Endodermal cell (in vitro differentiated cells): ENCODE data around the gene DVL2. TPM values are rescaled to one million over a fixed set of nuclear protein-coding genes. Genes with fewer than 3 reads are reported as not detected.

Source experiments
- DNase-seq: peaks from one replicate; pipeline ENCODE4 v3.0.0-alpha.2; 2017
- H3K27ac ChIP-seq: 2 replicates; pipeline ENCODE4 v1.5.1; 2013; ENCODE audit warnings: mild to moderate bottlenecking, low read depth, low read length, moderate library complexity
- H3K27me3 ChIP-seq: 2 replicates; pipeline ENCODE4 v1.6.1; 2013; ENCODE audit warnings: mild to moderate bottlenecking, low read length, moderate library complexity; ENCODE audit not compliant: insufficient read depth, control insufficient read depth, poor library complexity, severe bottlenecking
- H3K36me3 ChIP-seq: 2 replicates; pipeline ENCODE4 v1.7.0; 2013; ENCODE audit warnings: mild to moderate bottlenecking, low read length, moderate library complexity; ENCODE audit not compliant: control insufficient read depth, insufficient read depth
- H3K4me1 ChIP-seq: one replicate; pipeline ENCODE4 v1.7.0; 2013; ENCODE audit warnings: low read length; ENCODE audit not compliant: control insufficient read depth, insufficient read depth
- H3K4me3 ChIP-seq: 2 replicates; pipeline ENCODE4 v1.5.1; 2013; ENCODE audit warnings: mild to moderate bottlenecking, low read length, moderate library complexity
- H3K9ac ChIP-seq: 2 replicates; pipeline ENCODE4 v1.6.1; 2013; ENCODE audit warnings: mild to moderate bottlenecking, low read length, moderate library complexity; ENCODE audit not compliant: poor library complexity, severe bottlenecking; ENCODE audit errors: extremely low read depth
- H3K9me3 ChIP-seq: 2 replicates; pipeline ENCODE4 v1.6.1; 2013; ENCODE audit warnings: mild to moderate bottlenecking, low read length, moderate library complexity; ENCODE audit not compliant: control insufficient read depth
- H3K27ac Mint-ChIP-seq: 2 replicates; pipeline ENCODE4 v1.8.0; 2020; ENCODE audit warnings: mixed read lengths
- H3K27me3 Mint-ChIP-seq: 2 replicates; pipeline ENCODE4 v1.8.0; 2021; ENCODE audit warnings: mild to moderate bottlenecking, mixed read lengths; ENCODE audit not compliant: insufficient read depth
- H3K36me3 Mint-ChIP-seq: 2 replicates; pipeline ENCODE4 v1.8.0; 2020; ENCODE audit warnings: low read depth, mixed read lengths
- H3K4me1 Mint-ChIP-seq: 2 replicates; pipeline ENCODE4 v1.8.0; 2020; ENCODE audit warnings: mixed read lengths
- H3K4me3 Mint-ChIP-seq: 2 replicates; pipeline ENCODE4 v1.8.0; 2020; ENCODE audit warnings: mild to moderate bottlenecking, moderate library complexity, mixed read lengths
- H3K9me3 Mint-ChIP-seq: 2 replicates; pipeline ENCODE4 v1.8.0; 2020; ENCODE audit warnings: mild to moderate bottlenecking, mixed read lengths
- WGBS, 2 experiments: methylation state at CpG; one replicate each; pipeline versions ENCODE4 v1.1.5 to v1.1.7; 2013; ENCODE audit warnings: missing lambda C conversion rate in 2 of 2, mixed read lengths in 1 of 2; ENCODE audit not compliant: insufficient coverage in 1 of 2, insufficient read length in 1 of 2; 5-methylcytosine and 5-hydroxymethylcytosine counted together
- total RNA-seq, 2 donors: library from RNA; stranded (reverse); fragmentation: NEBNext Ultra II Directional in 1 of 2; extraction: Animal tissue kit (Norgen Biotek cat#: 25700) in 1 of 2; gene quantifications; 2 replicates in 1 of 2; 3 replicates in 1 of 2; pipeline ENCODE4 v1.2.1, GENCODE V29; 2021
- TF ChIP-seq, protein P1 (sequence below): fragments of 200-600 bp; sonication (generic); conservative IDR thresholded peaks from 2 replicates; pipeline ENCODE4 v1.5.0; 2021; ENCODE audit warnings: antibody characterized with exemption, mild to moderate bottlenecking

The DVL2 gene
- total RNA-seq, 2 donors from 2014 or later, result 98.2 to 116 TPM

DNA sequence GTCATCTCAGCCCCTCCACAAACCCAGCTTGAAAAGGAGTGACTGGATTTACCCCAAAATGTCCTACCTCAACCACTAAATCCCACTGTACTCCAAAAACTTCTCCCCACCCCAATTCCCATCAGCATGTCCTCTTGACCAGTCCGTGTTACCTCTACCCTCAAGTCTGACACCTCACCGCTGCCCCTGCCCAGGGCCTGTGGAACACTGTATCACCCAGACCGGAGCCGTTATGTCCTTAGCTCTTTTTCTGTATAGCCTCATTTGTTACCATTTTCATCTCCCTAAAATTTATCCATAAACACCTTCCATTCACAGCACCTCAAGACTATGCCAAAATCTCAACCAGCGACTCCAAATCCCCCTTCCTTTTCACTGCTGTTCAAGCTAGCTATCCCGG, 2.5 kb upstream of the DVL2 start:
- TF ChIP-seq, protein P1, sequence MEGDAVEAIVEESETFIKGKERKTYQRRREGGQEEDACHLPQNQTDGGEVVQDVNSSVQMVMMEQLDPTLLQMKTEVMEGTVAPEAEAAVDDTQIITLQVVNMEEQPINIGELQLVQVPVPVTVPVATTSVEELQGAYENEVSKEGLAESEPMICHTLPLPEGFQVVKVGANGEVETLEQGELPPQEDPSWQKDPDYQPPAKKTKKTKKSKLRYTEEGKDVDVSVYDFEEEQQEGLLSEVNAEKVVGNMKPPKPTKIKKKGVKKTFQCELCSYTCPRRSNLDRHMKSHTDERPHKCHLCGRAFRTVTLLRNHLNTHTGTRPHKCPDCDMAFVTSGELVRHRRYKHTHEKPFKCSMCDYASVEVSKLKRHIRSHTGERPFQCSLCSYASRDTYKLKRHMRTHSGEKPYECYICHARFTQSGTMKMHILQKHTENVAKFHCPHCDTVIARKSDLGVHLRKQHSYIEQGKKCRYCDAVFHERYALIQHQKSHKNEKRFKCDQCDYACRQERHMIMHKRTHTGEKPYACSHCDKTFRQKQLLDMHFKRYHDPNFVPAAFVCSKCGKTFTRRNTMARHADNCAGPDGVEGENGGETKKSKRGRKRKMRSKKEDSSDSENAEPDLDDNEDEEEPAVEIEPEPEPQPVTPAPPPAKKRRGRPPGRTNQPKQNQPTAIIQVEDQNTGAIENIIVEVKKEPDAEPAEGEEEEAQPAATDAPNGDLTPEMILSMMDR, result no peak
- peaks cover 5% of the 10 kb centered on the region for H3K4me1 ChIP-seq
- H3K4me1 Mint-ChIP-seq, result peaks cover 50% of the 10 kb centered on the region
- H3K4me3 Mint-ChIP-seq, result peak overlapping the region; percentile 100
- no peaks in the 10 kb centered on the region for H3K27me3 Mint-ChIP-seq
- H3K9me3 Mint-ChIP-seq, result no peaks in the 10 kb centered on the region
- WGBS, 2 experiments, result 91 to 95% methylated on average over 4 to 6 of the region's 6 CpGs
- H3K36me3 Mint-ChIP-seq, result peaks cover 48% of the 10 kb centered on the region
- H3K4me3 ChIP-seq, result peak overlapping the region; percentile 77
- peak overlapping the region; percentile 75 for H3K27ac Mint-ChIP-seq
- no peak overlapping the region for H3K9ac ChIP-seq
- H3K27ac ChIP-seq, result no peak overlapping the region
- H3K27me3 ChIP-seq, result no peaks in the 10 kb centered on the region
- H3K9me3 ChIP-seq, result no peaks in the 10 kb centered on the region
- H3K36me3 ChIP-seq, result peaks cover 39% of the 10 kb centered on the region
- DNase-seq, result no peak

DNA sequence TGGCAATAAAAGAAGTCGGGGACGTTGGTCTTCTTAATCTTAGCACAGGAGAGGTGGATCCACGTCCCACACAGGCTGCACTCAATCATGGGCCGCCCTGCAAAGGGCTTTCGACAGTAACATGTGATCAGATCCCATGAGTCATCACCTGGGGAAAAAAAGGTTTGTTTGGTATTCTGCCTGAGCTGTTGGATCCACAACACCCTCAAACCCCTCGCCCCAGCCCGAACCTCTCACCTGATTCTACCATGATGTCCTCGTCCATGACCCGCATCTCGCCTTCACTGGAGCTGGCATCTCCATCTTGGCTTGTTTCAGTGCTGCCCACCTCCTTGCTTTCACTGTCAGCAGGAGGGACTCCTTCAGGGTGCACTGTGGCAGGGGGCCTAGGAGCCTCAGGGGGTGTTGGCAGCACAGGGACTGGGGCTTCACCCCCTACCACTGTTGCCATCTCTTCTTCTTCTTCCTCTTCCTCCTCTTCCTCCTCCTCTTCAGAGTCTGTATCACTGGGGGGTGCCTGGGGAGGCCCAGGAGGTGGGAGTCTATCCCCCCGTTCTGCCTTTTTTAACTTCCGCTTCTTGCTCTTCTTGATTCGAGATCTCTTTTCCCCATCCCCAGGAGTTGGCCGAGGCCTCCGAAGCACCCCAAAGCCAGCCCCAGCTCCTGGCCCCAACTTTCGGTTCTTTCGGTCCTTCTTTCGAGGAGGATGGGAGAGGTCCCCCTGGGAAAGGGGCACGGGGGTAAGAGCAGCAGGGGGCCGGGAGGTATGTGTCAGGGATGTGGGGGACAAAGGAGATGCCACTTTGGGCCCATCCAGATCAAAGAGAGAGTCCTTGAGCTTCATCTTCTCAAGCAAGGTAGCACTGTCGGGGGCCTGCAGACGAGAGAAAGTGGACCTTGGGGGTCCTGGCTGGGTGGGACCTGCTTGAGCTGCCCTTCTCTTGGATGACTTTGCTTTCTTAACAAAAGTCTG, 1.7 kb upstream of the DVL2 start:
- no peaks in the 10 kb centered on the region for H3K9me3 Mint-ChIP-seq
- peak overlapping the region; percentile 99 for H3K4me3 ChIP-seq
- H3K4me1 Mint-ChIP-seq, result peaks cover 46% of the 10 kb centered on the region
- 89 to 92% methylated on average over 15 to 22 of the region's 22 CpGs for WGBS, 2 experiments
- H3K36me3 ChIP-seq, result peaks cover 39% of the 10 kb centered on the region
- TF ChIP-seq, protein P1, result no peak
- H3K9me3 ChIP-seq, result no peaks in the 10 kb centered on the region
- H3K36me3 Mint-ChIP-seq, result peaks cover 45% of the 10 kb centered on the region
- H3K4me3 Mint-ChIP-seq, result peak overlapping the region; percentile 100
- H3K9ac ChIP-seq, result peak overlapping the region; percentile 20
- H3K27me3 ChIP-seq, result no peaks in the 10 kb centered on the region
- H3K4me1 ChIP-seq, result peaks cover 5% of the 10 kb centered on the region
- DNase-seq, result no peak
- no peak overlapping the region for H3K27ac ChIP-seq
- H3K27me3 Mint-ChIP-seq, result no peaks in the 10 kb centered on the region
- peak overlapping the region; percentile 94 for H3K27ac Mint-ChIP-seq

DNA sequence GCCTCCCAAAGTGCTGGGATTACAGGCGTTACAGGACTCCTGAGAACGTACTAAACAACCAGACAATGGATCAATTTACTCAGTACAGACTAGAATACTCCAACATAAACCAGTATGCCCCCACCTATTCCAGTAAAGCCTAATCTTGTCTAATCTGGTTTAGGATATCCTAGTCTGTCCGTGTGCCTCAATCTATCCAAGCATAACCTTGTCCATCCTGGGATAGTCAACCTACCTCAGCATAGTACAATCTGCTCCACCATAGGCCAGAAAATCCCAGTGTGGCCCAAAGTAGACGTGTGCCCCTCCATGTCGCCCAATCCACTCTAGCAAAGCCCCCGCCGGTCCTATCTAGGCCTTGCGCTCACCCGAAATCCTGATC, 625 bp downstream of the DVL2 start:
- Histone ChIP-seq H3K36me3 (peaks cover 53% of the 10 kb centered on the region), H3K9me3 (no peaks in the 10 kb centered on the region), H3K27ac (peak overlapping the region; percentile 81), H3K9ac (peak overlapping the region; percentile 88), H3K4me1 (peaks cover 5% of the 10 kb centered on the region), H3K4me3 (peak overlapping the region; percentile 99), H3K27me3 (no peaks in the 10 kb centered on the region)
- Mint-ChIP-seq H3K9me3 (no peaks in the 10 kb centered on the region), H3K27ac (peak overlapping the region; percentile 94), H3K4me3 (peak overlapping the region; percentile 88), H3K36me3 (peaks cover 59% of the 10 kb centered on the region), H3K4me1 (peaks cover 35% of the 10 kb centered on the region), H3K27me3 (no peaks in the 10 kb centered on the region)
- WGBS, 2 experiments, result 3 to 4% methylated on average over 8 to 9 of the region's 9 CpGs
- TF ChIP-seq, protein P1, result no peak
- no peak for DNase-seq
